HG03457 (cell line): Measurements from ENCODE around the gene MCTP1.

ENCODE experiments used
- ATAC-seq: cut with Tn5 transposase; IDR thresholded peaks from one replicate; pipeline ENCODE4 v1.9.1; 2021; ENCODE audit warnings: moderate number of reproducible peaks; ENCODE audit not compliant: unreplicated experiment

MCTP1 gene

DNA sequence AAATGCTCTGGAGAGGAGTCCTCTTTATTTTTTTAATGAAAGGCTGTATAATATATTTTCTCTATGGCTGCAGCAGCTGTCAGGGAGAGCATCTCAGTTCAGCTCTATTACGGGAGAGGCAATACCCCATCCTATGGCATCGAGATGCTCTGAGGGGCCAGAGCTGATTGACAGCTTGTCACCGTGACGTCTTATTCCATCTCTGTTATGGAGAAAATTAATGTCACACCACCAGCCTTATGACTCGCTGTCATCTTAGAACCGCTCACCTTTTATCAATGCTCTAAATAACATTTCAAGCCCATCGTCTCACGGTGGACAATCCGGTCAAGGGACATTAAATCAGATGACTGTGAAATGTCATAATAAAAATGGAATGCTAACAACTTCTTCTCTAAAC is 392.9 kb downstream of the MCTP1 start:
- no peak for ATAC-seq

DNA sequence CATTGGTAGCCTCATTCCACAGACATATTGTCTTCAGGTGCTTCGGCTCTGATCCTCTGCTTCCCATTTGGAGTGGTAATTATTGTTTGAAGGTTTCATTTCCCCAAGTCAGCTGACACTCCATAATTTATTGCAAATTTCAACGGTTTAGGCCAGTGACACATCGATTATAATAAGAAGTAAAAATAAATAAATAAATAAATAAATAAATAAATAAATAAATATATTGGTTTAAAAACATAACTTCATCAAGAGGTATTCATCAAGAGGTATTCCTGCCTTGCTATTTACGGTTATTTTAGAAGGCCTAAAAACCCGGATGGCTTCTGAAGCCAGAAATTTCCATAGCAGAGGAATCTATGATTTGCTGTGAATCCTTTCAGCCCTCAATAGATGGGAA is 393.3 kb downstream of the MCTP1 start:
- ATAC-seq = no peak

DNA sequence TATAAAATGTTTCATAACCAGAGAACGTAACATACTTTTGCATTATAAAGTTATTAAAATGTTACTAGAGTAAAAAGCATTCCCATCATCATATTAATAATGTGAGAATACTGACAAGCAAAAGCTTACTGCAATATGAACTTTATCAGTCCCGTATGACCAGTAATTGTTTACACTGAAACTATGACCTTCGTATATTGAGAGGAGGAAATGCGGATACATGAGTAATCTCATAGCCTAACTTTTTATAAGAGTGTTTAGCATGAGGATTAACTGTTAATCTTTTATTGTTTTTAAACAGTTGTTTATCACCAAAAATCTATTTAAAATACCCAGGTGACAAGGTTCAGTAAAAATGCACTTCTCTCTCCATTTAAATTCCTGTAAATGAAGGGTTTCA is 394.0 kb downstream of the MCTP1 start:
- ATAC-seq = no peak

DNA sequence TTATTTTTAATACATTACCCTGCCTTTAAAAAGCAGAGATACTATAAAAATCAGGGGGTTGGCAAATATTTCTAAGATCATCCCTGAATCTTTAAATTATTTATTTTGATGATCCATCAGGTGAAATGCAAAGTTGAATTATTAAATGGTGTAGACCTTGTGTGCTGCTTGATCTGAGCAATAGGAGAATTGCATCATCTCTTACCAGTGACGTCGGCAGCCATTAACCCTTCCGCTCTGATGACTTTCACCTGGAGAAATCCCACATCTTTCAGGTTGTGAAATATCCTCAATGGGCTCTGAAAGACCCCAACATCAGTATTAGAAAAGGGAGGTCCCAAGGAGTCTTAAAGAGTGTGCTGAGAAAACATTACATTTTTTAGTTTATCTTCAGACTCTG is 396.2 kb downstream of the MCTP1 start:
- ATAC-seq = no peak

DNA sequence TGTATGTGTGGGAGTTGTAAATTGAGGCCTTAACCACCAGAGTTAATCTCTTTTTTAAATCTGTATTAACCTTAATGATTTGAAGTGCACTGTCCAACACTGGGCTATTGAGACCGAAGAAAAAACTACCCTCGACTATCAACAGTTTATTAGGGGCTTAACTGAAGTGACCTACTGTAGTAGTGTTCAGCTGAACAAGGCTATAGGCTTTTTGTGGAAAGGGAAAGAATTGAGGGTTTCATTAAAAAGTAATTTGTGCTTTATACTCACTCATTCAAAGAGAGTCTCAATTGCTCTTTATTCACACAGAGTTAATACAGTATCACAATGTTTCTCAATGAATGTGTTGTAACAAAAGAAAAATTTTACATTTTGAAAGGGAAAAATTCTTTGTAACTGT is 399.0 kb downstream of the MCTP1 start:
- ATAC-seq = no peak

DNA sequence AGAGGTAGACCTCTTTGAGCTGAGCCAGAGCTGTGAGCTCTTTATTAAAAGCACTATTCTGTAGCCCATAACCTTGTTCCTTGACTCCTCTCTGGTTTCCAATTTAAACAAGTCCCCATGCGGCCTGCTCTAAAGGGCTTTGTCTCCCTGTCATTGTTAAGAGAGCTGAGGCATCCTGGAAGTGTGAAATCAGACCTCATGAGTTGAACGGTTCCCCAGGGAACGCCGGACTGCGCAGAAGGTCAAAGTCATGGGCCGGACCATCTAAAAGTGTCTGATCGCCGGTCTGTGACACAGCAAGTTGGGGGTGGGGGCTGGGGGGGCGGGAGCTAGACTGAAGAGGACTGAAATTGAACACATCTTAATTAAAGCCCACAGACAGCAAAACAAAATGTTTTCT is 400.6 kb downstream of the MCTP1 start:
- ATAC-seq = no peak

DNA sequence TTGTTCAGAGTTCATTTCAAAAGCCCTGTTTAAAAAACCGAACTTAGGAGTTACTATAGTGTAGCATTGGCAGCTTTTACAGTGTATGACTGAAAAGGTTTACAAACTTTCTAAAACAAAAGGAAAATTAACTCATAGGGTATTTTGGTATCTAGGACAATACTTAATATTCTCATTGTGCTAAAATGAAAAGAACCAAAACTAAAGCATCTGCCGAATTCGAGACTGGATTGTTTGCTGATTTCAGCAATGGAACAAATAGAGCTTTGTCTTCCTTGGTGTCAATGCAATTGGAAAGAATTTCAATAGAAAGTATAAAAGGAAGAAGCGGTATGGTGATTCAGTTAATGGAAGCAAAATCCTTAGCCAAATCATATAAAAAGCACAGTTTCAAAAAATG is 412.4 kb downstream of the MCTP1 start:
- ATAC-seq = no peak

DNA sequence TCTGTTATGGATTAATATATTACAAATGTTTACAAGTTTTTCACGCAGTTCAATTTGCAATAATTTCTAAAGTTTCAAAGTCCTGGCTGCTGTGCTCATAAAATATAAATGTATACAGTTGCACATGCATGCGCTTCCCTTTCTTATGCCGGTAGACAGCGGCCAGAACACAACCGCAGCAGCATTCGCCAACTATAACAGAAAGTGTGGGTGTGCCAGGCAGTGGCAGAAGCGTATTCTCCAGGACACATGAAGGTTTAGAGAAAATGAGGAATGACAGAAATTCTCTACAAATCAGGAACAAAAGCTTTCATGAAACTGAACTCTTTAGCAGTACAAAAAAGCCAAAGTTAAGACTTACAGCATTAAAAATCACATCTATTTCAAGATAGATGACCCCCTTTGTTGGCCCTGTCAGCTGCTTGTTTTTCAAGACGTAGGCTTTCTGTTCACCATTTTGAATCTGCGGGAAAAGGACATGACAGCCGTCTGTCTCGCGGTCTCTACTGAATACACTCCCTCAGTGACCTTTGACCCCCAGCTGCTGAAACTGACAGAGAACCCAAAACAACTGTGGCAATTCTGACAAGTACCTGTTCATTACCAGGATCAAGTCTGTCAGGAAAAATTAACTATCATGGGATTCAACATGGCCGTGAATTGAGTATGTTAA is 414.2 kb downstream of the MCTP1 start:
- no peak for ATAC-seq

DNA sequence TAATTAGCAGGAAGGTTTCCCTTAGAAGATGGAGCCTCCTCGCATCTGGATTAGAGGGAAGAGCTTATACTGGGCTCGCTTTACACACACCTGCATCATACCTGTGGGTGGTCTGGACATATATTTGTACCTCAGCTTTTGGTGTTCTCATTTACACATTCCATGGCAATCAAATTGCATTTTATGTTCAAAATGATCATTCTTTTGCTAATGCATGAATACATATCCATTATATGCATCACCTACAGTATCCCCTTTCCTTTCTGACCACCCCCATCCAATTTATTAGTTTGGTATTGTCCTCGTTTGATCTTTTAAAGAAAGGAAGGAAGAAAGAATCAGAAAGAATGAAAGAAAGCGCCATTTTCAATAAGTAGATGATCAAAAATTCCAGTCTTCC is 415.0 kb downstream of the MCTP1 start:
- no peak for ATAC-seq

DNA sequence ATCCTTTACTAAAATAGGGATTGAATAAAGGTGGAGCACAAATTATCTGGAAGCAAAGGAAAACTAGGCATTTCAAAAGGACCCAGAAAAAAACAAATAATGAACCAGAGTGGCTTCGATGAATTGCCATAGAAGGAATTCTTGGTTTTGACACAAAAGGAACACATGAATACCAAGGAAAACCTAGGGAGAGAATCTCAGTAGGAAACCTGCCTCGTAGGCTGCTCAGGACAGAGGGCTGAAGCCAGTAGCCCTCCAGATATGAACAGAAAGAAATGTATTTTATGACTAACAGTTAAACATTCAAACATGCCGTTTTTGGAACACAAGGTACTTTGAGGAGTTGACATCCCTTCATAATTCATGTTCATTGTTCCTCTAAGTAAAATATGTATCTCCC is 420.9 kb downstream of the MCTP1 start:
- no peak for ATAC-seq

DNA sequence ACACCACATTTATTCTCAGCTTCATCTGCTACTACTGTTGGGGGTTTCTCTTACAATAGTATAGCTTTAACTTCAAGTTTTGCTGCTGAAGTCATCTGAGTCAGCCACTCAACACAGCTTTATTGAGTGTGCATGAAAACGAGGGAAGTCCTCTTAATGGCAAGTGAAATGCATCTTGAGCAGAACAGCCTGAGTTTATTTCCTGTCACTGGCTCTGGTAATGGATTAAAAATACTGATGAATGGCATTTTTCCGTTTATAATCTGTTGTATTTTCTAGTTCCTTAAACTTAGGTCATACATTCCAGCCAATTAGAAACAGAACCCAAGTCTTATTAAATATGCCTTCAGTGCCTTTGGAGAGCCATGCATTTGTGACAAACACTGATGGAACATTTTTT is 427.8 kb downstream of the MCTP1 start:
- ATAC-seq = no peak

DNA sequence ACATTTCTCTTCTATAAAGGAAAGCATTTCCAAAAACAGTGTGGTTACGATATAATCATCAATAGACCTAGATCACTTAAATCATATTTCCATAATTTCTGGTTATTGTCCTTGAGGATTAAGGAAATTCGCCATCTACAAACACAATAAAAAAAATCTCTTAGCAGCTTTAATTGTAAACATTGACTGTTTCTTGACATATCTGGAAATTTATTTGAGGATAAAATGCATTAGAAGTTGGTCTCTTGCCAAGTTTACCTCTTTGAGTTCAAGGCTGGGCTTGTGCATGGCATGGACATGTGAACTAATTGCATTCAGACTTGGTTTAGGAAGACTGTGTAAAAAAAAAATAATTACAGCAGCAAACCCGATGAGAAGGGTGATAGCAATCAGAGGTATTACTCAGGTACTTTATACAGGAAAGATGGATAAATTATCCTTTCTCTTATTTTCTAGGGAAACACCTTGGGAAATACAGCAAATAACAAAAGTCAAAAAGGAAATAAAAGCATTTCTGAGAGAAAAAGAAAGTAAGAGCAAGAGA is 428.6 kb downstream of the MCTP1 start:
- no peak for ATAC-seq

DNA sequence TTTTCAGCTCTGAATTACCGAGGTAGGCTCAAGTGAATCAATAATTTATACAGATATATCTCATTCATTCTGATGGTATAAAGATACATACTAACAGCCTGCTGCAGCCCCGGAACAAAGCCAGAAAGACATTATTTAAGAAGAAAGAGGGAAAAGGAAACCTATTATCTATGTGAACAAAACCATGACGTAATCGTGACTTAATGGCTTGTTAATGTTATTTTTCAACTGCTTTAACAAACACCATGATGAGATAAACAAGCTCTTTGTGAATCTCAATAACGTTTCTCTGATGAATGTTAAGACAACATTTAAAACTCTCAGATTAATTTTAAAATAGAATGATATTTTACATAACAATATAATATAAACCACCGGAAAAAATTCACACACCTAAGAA is 429.4 kb downstream of the MCTP1 start:
- no peak for ATAC-seq

DNA sequence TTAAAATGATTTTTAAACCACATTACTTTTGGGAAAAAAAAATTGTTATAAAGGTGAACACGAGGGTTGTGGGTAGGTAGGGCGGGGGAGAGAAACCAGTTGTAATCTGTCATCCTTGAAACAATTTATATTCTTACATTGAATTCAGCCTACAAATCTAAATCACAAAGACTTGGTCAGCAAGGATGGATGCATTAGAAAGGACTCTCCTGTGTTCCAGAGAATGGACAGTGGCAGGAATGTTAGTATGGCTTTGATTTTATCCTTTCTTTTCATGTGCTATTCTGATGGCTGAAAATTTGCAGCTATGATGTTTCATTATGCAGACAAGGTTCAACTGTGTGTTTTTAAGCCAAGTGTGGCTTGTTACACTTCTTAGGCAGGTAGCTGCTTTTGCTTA is 431.8 kb downstream of the MCTP1 start:
- ATAC-seq = no peak

DNA sequence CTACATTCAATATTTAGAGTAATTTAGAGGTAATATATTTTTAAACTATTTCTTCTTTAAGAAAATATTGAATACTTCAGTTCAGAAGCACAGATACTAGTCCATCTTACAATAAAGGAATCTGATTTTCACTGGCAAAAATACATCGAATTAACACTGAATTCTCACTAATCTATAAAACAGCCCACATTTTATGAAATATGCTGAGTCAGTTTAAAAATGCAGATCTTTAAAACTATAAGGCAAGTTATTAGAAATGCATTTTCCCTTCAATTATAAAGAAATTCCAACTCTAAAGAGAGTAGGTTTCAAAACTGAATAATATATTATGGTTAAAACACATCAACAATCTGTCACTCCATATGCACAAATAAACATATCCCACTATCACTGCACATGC is 433.9 kb downstream of the MCTP1 start:
- no peak for ATAC-seq

DNA sequence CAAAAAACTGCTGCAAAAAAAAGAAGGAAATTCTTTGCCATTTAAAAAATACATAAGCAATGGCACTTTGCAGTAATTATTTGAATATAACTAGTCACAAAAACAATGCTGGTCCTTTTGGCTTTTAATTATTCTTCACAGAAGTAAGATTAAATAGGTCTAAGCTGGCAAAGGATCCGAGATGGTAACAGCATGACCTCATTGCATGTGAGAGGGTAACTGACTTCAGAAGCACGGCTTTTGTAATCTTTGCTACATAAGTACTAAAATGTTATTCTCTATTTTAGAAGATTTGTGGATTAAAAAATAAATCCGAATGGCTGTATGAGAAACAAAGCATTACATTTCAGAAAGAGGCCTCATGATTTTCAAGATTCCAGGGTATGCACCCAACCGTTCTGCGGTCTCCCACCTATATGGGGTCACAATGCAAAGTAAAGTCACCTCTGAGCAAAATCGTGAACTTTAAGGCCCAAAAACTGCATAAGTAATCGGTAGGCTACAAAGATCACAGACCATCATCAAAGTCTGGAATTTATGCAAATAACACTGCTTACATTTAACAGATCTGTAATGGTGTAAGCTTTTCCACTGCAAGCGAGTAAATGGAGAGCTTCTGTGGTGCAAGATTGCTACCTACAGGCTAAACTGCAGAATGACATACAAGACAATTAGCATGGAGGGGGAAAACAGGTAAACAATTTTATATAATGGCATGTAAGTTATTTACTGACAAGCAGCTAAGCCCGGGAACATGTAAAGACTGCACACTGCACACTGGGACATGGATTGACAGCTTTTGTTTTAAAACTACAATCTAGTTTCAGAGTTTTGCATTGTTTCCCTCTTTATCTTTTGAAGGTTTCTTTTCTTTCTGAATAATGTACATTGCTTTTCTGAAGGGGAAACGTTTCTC is 434.8 kb downstream of the MCTP1 start:
- peak; percentile 77 for ATAC-seq

DNA sequence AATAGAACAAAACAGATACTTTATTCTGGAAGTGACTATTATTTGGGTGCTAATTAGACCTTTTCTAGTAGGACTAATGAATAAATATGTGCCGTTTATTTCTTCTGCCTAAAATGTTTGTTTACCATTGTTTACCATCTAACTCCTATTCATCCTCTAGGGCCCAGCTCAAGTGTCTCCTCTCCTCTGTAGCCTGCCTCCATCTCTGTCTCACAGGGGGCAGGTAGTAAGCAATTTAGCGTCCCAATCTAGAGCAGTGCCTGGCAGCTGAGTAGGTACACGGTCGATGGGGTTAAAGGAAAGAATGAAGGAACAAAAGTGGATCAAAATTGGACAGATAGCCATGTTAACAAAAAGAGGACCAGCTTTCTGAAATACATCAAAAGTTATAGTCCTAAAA is 435.6 kb downstream of the MCTP1 start:
- ATAC-seq = no peak

DNA sequence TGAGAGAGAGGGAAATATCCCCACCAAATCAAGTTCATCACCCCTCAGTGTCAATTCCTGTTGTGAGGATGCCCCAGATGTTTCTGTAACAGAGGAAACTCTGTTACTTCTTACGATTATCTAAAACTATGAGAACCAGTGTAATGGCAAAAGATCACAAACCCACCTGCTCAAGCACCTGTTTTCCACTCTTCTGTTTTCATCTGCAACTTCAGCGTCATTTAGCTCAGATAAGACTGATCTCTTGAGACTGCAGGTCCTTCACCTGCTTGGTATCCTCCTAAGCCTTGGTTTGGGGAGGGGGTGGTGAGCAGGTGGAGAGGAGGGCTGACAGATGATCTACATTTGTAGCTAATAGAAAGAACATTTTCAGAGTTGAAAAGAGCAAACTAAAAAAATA is 437.2 kb downstream of the MCTP1 start:
- ATAC-seq = no peak

DNA sequence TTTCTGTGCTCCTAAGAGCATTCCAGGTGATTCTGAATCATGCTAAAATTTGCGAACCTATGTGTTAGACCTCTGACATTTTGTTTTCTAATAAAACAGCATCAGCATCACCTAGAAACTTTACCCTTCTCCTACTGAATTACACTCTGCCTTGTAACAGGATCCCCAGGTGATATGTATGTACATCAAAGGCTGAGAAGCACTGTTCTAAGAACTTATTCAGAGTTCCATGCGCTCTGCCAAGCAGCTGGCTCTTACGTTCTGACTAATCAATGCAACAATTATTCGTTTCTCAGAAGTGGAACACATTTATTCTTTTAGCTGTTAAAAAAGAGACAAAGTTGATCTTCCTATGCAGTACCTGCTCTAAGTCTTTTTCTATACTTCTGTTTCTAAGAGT is 437.9 kb downstream of the MCTP1 start:
- no peak for ATAC-seq

DNA sequence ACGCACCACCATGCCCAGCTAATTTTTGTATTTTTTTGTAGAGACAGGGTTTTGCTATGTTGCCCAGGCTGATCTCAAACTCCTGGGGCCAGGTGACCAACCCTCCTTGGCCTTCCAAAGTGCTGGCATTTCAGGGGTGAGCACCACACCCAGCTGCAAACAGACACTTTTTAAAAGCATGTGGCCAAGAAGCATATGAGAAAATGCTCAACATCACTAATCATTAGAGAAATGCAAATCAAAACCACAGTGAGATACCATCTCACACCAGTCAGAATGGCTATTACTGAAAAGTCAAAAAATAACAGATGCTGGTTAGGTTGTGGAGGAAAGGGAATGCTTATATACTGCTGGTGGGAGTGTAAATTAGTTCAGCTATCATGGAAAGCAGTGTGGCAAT is 439.2 kb downstream of the MCTP1 start:
- peak; percentile 62 for ATAC-seq

DNA sequence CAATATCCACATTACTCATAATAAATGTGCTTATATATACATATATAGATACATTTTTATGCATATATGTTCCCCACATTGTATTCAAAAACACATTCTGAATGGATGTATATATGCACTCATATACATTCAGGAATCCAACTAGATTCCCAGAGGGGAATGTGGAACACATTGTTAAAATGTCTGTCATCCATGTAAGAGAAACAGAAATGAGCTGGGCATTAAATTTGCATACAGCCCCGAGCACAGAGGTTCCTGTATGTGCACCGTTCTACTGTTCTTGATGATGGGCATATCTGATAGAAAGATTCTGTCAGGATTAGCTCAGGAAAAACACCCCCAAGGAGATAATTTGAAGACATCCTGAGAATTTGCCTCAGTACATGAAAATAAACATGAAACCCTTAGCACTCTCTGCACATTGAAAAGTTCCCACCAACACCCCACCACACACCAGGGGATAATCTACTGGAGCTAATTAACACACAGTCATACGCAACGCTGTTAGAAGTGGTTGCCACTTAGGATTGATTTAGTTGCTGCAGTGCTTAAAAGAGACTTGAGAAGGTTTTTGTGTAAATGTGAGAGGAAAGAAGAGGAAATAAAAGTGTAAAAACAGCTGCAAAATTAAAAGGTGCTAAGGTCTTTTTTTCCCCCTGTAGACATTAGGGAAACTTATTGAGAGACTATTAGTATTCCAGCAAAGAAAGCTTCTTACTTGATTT is 443.1 kb downstream of the MCTP1 start:
- ATAC-seq = no peak

DNA sequence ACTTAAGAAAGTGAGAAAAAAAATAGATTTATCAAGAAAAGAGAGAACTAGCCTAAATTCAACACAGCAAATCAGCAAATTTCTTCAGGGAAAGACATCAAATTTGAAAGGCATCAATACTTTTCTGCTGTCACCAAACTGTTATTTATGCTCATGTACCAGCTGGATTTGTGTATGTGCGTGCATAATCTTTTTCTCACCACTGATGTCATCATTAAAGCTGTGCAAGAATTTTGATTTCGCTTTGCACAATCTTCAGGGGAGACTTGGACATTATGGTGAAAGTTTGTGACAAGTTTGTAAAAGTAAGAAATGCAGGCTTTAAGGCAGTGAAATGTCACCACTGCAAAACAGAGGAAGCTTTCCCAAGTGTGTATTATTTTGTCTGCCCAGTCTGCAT is 451.0 kb downstream of the MCTP1 start:
- no peak for ATAC-seq
